SU-DHL-6 (cell line): ENCODE data around the gene SERPINB6.

Experiments used
- EZH2phosphoT487 ChIP-seq: fragments of 200-600 bp; sonication (generic), shearing (Covaris generic); conservative IDR thresholded peaks from 2 replicates; pipeline ENCODE4 v1.6.1; 2018; ENCODE audit warnings: mild to moderate bottlenecking, antibody characterized with exemption, low read length, moderate library complexity, mixed read lengths
- TF ChIP-seq, protein P1 (sequence below): fragments of 200-600 bp; sonication (generic); IDR thresholded peaks from one replicate; pipeline ENCODE4 v1.5.1; 2017; ENCODE audit warnings: antibody characterized with exemption, mild to moderate bottlenecking, low read length, moderate library complexity; ENCODE audit not compliant: insufficient read depth, poor library complexity, severe bottlenecking

DNA sequence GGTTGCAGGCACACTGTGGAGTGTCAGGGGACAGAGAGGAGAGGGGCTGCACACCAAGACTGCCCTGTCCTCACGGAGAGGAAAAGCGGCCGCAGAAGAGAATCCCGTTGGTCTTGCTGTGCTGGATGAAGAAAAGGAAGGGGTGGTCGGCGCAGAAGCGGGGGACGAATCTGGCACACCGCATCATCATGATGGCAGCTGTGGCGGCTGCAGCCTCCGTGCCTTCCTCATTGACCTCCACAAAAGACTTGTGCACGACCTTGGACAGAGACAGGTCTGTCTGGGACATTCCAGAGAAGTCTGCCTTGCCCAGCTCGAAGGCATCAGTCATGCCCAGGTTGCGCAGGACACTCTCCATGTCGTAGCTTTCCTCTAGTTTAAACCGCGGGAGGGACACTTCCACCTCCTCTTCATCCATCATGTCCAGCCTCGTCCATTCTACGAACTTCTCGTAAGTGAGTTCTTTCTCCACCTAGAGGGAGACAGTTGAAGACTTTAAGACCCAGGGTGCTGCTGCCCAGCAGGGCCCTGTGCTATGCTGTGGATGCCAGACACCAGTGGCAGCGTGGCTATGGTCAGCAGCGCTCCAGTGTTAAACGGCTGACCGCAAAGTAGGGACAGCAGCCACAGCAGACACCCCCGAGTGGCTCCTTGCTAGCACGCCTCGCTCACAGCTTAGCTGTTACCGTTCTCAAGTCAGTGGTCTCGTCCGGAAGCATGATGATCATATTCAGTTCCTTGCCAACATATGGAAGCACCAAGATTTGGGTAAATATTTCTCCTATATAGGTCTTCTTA is 22.9 kb downstream of the SERPINB6 start:
- TF ChIP-seq, protein P1, sequence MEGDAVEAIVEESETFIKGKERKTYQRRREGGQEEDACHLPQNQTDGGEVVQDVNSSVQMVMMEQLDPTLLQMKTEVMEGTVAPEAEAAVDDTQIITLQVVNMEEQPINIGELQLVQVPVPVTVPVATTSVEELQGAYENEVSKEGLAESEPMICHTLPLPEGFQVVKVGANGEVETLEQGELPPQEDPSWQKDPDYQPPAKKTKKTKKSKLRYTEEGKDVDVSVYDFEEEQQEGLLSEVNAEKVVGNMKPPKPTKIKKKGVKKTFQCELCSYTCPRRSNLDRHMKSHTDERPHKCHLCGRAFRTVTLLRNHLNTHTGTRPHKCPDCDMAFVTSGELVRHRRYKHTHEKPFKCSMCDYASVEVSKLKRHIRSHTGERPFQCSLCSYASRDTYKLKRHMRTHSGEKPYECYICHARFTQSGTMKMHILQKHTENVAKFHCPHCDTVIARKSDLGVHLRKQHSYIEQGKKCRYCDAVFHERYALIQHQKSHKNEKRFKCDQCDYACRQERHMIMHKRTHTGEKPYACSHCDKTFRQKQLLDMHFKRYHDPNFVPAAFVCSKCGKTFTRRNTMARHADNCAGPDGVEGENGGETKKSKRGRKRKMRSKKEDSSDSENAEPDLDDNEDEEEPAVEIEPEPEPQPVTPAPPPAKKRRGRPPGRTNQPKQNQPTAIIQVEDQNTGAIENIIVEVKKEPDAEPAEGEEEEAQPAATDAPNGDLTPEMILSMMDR: no peak
- TF ChIP-seq EZH2phosphoT487: no peak
